Fibroblast of lung (primary cell): ENCODE measurements around the gene RFNG.

ENCODE experiments used
- CTCF ChIP-seq, 2 donors: IDR thresholded peaks in 1 of 2; conservative IDR thresholded peaks in 1 of 2; 1 replicate in 1 of 2; 2 replicates in 1 of 2; pipeline ENCODE4 v1.5.1; 2011 to 2012; ENCODE audit warnings: low read length in 2 of 2, control low read depth in 1 of 2, inconsistent platforms in 1 of 2, low read depth in 1 of 2, mild to moderate bottlenecking in 1 of 2
- EZH2 ChIP-seq: IDR thresholded peaks from 2 replicates; pipeline ENCODE4 v1.5.1; 2012; ENCODE audit warnings: low read length, control low read depth, mild to moderate bottlenecking; ENCODE audit errors: missing control alignments

DNA sequence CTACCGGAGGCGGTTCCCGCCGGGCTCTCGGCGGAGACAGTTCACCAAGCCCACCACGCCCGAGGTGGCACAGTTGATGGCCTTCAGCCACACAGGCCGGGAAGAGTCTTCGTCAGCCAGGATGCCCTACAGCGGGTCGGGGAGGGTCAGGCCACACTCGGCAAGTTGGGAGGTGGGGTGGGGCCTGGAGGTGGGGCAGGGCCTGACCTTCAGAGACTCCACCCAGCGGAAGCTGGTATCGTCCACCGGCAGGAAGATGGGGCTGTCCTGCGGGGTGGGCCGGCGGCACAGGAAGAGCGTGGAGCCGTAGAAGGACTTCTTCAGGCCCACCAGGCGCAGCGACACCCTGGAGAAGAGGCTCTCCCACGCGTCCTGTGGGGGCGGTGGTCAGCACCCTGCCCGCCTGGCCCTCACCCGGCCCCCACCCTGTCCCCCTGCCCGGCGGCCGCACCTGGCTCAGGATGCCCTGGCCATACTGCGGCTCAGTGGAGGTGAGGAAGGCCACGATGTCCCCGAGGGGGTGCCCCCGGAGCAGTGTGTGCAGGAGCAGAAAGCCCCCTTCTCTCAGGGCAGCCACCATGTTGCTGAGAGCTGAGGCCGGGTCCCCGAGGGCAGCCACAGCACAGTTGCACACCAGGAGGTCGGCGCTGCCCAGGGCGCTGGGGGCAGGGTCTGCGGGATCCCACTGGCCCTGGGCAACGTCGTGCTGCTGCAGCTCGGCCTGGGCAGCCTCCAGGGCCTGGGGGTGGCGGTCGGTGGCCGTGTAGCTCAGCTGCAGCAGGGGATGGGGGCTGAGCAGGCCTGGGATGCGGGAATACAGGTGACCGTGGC, 33.6 kb upstream of the RFNG start:
- TF ChIP-seq CTCF (conservative IDR thresholded peaks at IDR 0.05 in 1 of 2, IDR thresholded peaks at IDR 0.05 in 1 of 2; ENCODE audit: low read depth in 1 of 2, low read length in 2 of 2): no peak
- TF ChIP-seq EZH2: no peak
